NCI-H2227 (cell line): ENCODE results near the gene LCP2.
A peak's percentile ranks its signal among the peaks of the same experiment; 100 is the strongest.

Experiments
- DNase-seq: peaks from one replicate; lab custom pipeline; 2025; ENCODE audit not compliant: unreplicated experiment; lab: John Stamatoyannopoulos, UW

Gene LCP2

GRCh38 chr5:170221327-170221741 lies 76.2 kb downstream of the LCP2 start:
- DNase-seq, result peak; percentile 54

GRCh38 chr5:170220191-170220590 lies 77.4 kb downstream of the LCP2 start:
- no peak for DNase-seq

GRCh38 chr5:170219615-170220014 lies 78.0 kb downstream of the LCP2 start:
- DNase-seq, result no peak

GRCh38 chr5:170218726-170219125 lies 78.9 kb downstream of the LCP2 start:
- DNase-seq, result no peak

DNA sequence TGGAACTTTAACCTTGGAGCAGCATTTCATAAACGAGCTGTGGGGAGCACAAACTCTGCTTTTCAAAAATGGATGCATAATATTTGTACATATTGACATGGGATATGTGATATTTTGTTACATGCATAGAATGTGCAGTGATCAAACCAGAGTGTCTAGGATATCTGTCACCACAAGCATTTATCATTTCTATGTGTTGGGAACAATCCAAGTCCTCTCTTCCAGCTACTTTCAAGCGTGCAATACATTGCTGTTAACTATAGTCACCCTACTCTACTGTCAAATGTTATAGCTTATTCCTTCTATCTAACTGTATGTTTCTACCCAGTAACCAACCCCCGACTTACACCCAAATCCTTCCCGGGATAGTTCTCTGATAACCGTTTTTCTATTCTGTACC lies 79.7 kb downstream of the LCP2 start:
- DNase-seq, result no peak

DNA sequence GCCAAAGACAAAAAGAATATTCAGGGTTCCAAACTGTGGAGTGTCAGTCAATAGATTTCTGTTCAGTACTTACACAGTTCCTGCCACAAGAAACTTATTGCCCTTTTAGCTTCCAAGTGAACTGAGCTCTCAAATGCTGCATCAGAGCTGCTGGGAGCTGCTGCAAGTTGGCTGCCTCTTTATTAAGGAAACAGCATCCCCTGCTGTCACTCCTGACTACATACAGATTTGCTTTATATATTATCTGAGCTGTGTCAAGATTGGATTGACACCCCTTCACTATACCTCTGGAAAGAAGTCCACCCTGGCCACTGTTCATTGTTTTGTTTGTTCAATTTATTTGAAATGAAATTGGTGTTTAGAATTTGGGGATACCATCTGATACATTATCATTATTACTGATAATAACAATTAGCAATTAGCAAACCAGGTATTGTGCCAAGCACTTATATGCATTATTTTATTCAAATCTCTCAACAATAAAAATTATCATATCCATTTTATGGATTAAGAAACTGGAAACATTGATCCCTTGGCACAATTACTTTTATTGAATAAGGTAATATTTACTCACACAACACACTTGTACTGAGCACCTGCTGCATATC lies 81.2 kb downstream of the LCP2 start:
- DNase-seq, result peak; percentile 64

GRCh38 chr5:170211575-170212334 lies 85.8 kb downstream of the LCP2 start:
- no peak for DNase-seq

DNA sequence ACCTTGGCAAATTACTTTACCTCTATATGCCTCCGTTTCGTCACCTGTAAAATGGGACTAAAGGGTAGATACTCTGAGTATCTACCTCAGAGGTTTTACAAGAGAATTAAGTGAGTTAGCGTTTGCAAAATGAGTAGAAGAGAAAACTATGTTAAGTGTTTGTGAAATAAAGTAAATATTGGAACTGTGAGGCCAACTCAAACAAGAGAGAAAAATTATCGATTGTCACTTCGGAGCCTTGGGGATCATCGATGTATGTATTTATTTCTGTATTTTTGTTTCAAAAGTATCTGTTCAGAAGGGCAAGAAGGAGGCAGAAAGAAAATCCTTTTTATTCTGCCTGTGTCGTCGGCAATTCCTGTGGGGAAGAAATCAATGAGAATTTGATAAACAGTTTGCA lies 90.6 kb downstream of the LCP2 start:
- no peak for DNase-seq

- DNase-seq, result no peak
Observed at GRCh38 chr5:170206216-170206615, 91.4 kb downstream of the LCP2 start.

GRCh38 chr5:170204202-170204601 lies 93.4 kb downstream of the LCP2 start:
- DNase-seq, result no peak

DNA sequence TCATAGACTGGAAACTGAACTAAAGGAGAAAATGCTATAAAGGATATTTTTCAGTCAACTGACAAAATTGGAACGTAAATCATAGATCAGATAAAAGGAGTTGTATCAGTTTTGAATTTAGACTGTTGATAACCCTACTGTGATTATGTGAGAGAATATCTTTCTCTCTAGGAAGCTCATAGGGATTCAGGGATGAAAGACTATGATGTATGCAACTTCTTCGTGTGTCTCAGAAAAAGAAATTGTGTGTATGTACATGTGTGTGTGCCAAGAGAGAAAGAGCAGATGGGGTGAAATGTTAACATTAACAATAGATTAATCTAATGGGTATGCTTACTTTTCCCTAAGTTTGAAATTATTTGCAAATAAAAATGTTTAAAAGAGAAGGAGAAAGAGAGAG lies 95.5 kb downstream of the LCP2 start:
- DNase-seq, result no peak

DNA sequence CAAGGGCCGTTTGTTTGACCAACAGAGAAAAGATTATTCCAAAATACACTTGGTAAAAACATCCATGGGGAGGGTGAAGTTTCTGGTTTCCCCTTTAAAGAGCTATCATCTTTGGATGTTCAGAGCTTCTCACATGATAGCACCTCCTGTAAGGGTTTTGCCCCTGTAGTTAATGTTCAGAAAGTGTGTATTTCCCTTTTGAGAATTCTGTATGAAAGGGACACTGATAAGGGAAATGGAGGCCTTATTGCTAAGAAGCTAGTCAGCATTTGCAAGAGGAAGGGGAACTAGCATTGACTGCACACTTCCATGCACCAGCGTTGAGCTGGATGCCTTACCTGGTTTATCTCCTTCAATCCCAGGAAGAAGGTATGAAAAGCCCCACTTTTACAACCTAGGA lies 96.3 kb downstream of the LCP2 start:
- DNase-seq, result no peak

DNA sequence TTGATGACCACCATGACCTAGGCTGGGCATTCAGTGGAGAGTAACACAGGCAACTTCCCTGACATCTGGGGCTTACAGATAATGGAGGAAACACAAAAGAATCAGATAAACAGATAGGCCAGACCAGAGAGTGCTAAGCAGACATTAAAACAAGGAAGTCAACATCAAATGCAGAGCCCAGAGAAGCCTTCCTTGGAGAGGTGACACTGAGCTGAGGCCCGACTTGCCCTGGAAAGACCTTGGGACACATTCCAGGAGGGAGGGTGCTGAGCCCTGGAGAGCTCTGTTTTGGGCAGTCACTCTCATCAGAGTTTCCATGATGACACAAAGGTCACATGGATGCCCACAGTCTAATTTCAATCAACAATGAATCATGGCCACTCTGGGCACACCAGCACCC lies 96.7 kb downstream of the LCP2 start:
- no peak for DNase-seq
